ENCODE data around the gene IMPACT.

Gene IMPACT

DNA sequence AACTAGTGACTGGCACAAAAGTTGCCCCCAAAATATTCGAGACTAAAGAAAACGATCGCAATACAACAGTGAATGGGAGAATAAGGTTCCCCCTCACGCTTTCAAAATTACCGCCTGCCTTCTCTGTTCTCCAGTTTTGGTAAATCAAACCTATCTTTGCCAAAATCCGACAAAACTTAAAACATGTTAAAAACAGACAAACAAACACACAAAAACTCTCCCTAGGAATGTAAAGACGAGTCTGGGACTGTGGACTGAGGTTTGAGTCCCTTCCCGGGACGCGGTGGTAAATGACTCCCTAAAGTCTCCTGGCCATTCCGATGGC is 435 bp upstream of the IMPACT start:
- no peak for DNase-seq

- DNase-seq, result no peak
Observed at GRCh38 chr18:24427484-24427883, 1.0 kb downstream of the IMPACT start.

GRCh38 chr18:24428709-24429108 is 2.2 kb downstream of the IMPACT start:
- no peak for DNase-seq

DNA sequence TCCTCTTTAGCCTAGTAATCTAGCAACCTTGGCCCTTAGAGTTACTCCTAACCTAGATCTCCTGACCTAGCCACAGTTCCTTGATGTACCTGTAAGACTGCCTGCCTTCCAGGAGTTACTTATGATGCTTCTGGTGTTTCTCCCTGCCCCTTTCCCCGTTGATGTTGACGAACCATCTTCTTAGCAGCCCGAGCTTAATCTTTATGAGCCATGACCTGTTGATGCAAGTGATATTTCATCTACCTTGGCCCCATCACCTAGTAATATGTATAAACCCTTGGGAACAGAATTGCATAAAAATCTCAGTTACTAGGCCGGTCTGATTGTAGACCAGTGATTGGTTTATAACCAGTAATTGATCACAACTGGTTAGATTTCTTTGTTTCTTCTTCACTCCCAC is 2.7 kb downstream of the IMPACT start:
- DNase-seq, result no peak

GRCh38 chr18:24432618-24433017 is 6.1 kb downstream of the IMPACT start:
- DNase-seq, result no peak

GRCh38 chr18:24436939-24437338 is 10.5 kb downstream of the IMPACT start:
- no peak for DNase-seq

DNA sequence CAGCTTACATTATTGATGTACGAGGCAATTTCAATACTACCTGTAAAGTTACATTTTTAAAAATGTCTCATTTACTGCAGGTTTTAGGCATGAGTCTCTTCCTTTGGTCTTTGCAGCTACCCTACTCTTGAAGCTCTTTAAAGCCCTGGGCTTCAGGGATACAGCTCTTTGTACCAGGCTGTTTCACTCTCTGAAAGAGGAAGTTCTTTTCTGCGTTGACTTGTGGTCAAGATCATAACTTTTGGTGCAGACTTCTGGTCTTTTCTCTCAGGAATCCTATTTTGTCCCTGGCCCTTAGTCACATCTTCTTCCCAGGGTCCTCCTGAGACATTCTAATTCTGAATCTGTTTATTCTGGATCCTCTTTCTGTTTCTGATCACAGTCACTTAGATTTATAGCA is 17.4 kb downstream of the IMPACT start:
- DNase-seq, result no peak

DNA sequence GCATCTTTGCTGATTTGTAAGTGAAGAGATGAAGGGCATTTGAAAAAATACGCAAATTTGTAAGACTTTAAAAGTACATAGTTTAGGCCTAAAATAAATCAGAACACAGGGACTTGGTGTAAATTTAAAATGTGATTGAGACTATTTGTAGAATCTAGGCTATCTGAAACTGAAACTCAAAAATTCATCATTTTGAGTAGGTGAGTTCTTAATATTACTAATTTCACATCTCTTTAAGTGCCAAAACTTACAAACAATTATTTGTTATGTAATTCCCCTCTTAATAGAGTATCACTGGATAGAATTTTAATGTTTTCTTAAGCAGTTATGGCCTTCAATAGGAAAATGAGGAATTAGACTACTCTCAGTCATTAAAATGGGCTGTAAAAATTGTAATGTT is 20.0 kb downstream of the IMPACT start:
- no peak for DNase-seq

DNA sequence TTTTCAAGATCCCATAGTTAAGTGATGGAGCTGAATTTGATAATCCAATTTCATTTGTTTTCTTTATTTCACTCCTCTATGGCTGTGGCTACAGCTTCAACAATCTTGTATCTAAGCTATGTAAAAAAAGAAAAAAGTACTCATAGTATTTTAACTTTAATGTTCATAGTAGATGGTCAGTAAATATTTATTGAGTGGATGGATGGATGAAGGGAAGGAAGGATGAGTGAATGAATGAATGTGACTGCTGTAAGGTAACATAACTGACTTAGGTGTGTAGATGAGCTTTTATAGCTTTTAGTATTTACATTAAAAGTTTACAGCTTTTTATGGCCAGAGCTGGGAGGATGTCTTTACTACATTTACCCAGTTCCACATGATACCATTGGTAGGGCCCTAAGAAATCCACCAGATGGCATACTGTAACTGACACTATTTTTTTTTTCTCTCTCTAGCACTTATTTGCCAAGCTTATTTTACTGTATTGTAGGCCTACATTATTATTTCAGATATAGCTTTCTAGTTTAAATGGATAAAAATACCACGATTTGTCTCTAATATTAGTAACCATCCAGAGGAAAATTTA is 20.6 kb downstream of the IMPACT start:
- no peak for DNase-seq

- DNase-seq, result no peak
Observed at GRCh38 chr18:24447961-24448360, 21.5 kb downstream of the IMPACT start.

DNA sequence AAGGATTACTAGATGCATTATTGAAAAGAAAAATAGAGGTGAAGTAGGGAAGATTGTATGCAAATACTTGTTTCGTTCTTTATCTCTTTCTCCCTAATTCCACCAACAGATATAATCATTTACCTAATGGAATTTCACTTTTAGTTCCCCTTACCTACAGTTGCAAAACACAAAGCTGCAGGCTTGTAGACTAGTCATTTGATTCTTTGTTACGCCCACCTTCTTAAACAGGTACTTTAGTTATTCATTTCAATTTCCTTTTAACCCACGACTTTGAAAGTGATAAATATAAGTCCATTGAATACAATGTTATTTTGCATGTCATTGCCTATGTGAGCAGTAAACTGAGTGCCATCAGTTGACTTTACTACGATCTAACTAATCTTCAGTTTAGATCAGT is 30.1 kb downstream of the IMPACT start:
- DNase-seq, result no peak

DNA sequence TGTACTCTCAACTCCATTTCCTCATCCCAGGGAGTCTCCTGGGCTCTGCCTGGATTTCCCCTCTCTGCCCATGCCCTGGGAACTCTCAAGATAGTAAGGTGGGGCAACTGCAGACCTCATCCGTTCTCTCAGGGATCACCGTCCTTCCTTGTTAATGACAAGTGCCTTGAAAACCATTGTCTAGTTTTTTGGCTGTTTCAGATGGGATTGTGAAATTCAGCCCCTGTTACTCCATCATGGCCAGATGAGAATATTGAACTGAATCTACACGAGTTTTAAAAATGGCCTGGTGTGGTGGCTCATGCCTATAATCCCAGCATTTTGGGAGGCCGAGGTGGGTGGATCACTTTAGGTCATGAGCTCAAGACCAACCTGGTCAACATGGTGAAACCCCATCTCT is 33.3 kb downstream of the IMPACT start:
- DNase-seq, result no peak

GRCh38 chr18:24460388-24460787 is 33.9 kb downstream of the IMPACT start, which contains the start of gene HRH4:
TSS of gene HRH4 (plus strand) at chr18:24460637. CDS start at chr18:24460729, 92 bp downstream.
- DNase-seq, result no peak

DNA sequence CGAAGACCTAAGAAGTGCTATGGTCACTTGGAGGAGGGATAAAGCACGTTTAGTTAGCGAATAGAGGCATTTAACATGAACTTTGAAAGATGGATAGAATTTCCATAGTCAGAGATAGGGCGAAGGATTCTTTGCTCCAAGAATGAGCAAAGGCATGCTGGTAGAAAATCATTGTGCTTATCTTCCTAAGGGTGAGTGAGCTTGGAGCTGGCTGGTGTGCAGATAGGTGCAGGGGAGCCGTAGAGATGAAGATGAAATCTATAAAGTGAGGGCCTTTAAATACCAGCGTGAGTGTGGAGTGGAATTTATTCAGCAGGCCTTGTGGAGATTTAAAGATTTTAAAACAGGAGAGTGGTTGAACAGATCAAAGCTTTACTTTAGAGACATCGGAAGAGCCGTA is 35.5 kb downstream of the IMPACT start:
- no peak for DNase-seq

DNA sequence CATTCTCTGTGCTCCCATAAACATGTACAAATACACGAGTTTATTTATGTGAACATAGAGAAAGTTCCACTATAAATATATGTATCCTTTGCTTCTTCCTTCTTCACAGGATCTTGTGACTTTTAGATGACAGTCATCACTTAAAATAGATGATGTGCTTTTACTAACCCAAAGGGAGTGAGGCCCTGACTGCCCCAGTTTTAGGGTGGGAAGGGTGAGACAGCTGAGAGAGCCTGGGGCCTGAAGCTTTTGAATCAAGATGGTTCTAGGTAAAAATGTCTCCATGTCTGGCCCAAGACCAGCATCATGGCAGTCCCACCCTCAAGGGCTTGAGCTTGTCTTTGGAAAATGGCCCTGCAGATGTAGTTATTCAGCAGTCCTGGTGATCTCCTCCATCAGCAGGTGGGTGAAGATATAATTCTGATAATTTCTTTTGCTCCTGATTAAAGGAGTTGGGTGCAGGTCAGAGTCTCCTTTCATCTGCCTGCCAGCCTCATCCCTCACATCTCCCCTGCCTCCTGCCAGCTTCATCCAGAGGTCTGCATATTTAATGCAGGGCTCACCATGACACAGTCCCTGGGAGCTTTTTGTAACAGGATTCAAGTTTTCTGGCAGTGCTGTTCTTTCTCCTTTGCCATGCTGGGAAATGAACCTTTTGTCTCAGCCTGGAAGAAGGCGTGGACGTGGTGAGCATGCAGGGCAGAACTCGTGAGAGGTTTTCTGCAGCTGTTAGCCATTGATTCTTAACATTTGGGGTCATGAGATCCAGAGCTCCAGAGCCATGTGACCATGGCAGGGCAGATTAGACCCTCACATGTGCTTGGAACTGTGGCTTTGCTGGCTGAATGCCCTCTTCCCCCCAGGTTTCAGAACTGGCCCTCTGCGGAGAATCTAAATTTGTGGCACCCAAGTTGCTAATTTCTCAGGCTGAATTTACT is 36.6 kb downstream of the IMPACT start:
- DNase-seq, result no peak

DNA sequence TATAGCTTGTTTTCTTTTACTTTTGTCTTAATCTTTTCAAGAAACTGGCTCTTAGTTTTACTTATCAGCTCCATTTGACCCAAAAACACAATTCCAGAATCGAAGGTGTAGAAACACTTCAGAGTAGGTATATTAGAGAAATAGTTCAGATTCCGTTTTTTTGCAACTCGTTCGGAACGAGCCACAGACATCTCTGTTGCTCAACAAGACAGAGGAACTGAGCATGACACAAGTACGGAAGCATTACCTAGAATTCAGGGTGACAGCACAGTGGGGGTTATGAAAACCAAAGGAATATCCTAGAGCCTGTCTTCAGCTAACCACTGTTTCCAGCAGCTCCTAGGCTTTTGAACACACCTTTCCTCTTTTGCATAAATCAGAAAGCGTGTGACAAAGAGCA is 39.0 kb downstream of the IMPACT start:
- DNase-seq, result no peak

DNA sequence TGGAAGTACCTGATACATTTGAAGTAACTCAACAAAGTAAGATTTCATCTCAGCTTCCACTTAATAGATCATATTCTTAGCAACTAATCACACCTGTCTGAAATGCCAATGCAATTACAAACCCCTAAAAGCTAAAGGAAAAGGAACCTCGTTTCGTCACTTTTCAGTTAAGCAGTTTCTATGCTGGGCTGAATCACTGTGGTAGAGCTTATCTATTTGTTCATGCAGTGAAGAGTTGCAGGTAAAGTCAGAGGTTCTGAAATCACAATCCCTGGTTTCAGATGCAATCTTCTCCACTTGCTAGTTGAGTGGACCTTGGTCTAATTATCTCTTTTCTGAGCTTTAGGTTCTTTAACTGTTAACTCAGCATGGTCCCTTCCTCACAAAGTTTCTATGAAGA is 40.3 kb downstream of the IMPACT start:
- no peak for DNase-seq

GRCh38 chr18:24470022-24470618 is 43.6 kb downstream of the IMPACT start:
- DNase-seq, result no peak

GRCh38 chr18:24470805-24471204 is 44.3 kb downstream of the IMPACT start:
- no peak for DNase-seq

DNA sequence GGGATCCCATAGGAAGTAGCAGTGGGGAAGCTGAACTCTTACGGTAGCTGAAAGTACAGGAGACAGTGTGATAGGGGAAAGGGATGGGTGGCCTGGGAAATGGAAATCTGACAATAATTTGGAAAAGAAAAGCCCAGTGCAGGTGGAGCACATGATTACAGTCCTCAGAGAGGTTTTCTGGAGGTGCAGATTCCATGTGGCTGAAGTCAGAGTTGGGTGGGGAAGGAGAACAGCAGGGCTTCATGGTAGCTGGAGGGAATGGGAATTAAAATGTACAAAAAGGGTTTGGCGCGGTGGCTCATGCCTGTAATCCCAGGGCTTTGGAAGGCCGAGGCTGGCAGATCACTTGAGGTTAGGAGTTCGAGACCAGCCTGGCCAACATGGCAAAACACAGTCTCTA is 46.1 kb downstream of the IMPACT start:
- DNase-seq, result no peak

DNA sequence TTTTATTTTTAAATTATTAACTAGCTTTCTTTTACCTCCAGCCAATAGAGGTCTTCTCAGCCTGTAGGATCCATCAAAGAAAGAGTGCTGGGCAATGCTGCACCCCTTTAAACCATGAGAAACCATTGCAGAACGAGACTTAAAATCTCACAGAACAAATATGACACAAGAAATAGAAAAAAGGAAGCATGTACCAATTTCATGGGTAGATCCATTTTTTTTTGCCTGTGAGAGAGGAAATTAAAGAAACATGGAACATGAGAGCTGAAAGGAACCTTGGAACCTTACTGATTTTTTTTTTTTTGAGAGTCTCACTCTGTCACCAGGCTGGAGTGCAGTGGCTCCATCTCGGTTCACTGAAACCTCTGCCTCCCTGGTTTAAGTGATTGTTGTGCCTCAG is 47.9 kb downstream of the IMPACT start:
- no peak for DNase-seq

GRCh38 chr18:24475926-24476589 is 49.6 kb downstream of the IMPACT start:
- no peak for DNase-seq

GRCh38 chr18:24479371-24479770 is 52.9 kb downstream of the IMPACT start:
- DNase-seq, result no peak

DNA sequence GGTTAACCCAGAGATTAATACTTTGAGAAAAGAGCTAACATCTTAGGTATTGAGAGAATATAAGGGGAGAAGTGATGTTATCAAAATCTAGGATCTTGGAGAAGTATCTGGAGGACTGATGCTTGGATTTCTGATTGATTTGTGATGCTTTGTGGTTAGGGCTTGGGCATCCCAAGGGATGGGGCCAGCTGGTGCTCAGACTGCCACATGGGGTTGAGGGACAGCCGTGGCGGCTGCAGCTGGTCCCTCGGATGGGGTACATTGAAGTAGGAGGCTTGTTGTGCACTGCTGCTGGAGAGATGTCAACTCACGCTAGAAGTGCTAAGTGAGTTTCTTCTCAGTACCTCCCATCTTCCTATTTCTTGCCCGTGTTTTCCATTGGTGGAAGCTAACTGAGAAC is 56.4 kb downstream of the IMPACT start:
- no peak for DNase-seq

Data from CD4-positive, alpha-beta T cell treated with Interleukin-6 for 4 hours (primary cell).